ENCODE results near the gene PRPF6.

GRCh38 chr20:64051033-64051452, 70.1 kb downstream of the PRPF6 start:
- TF ChIP-seq CTCF (IDR thresholded peaks at IDR 0.05) (no peak), POLR2A (IDR thresholded peaks at IDR 0.05) (no peak)

Data from body of pancreas (tissue), 4 donors.